ENCODE data around the gene ORAI2. TPM values are rescaled to one million over a fixed set of nuclear protein-coding genes. Genes with fewer than 3 reads are reported as not detected.

Gene ORAI2
- total RNA-seq, 1 donor from 2014 or later: 20.0 TPM

DNA sequence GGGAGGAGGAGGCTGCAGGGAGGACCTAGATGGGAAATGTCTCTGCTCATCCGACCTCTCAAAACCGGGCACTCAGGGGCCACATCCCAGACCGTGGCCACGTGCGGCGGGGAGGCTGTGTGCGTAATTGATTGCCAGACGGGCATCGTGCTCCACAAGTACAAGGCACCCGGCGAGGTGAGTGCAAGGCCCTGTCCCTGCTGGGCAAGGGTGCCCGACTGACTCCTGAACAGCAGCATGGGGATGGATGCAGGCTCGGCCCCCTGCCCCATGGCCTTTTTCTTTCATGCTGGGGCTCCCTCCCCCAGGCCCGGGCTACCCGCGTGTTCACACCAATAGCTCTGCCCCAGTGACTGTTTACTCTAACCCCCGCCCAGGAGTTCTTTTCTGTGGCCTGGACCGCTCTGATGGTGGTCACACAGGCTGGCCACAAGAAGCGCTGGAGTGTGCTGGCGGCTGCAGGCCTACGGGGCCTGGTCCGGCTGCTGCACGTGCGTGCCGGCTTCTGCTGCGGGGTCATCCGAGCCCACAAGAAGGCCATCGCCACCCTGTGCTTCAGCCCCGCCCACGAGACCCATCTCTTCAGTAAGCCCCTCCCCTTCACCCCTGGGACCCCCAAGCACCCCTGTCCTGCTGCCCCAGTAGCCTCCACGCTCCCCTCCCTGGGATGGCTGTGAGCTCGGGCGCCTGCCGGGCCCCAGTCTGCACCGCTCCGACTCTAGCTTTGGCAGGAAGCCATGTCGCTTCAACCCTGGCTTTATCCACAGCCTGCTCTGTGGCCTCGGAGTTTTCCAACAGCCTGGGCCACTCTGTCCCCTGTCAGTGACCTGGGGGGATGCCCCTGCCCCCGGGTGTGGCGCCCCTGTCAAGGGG is 35.3 kb downstream of the ORAI2 start:
- Histone ChIP-seq H3K4me3 (no peak overlapping the region), H3K4me1 (peaks cover 16% of the 10 kb centered on the region), H3K27me3 (no peaks in the 10 kb centered on the region), H3K36me3 (peaks cover 14% of the 10 kb centered on the region), H3K27ac (no peak overlapping the region), H3K9me3 (no peaks in the 10 kb centered on the region)
- intact Hi-C loops (cut with DNase I): loop anchor here (10.0 kb wide), 1 partner anchor 54 kb away; no protein-coding TSS in a partner anchor
- TF ChIP-seq, protein P1, sequence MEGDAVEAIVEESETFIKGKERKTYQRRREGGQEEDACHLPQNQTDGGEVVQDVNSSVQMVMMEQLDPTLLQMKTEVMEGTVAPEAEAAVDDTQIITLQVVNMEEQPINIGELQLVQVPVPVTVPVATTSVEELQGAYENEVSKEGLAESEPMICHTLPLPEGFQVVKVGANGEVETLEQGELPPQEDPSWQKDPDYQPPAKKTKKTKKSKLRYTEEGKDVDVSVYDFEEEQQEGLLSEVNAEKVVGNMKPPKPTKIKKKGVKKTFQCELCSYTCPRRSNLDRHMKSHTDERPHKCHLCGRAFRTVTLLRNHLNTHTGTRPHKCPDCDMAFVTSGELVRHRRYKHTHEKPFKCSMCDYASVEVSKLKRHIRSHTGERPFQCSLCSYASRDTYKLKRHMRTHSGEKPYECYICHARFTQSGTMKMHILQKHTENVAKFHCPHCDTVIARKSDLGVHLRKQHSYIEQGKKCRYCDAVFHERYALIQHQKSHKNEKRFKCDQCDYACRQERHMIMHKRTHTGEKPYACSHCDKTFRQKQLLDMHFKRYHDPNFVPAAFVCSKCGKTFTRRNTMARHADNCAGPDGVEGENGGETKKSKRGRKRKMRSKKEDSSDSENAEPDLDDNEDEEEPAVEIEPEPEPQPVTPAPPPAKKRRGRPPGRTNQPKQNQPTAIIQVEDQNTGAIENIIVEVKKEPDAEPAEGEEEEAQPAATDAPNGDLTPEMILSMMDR (IDR thresholded peaks at IDR 0.05): no peak
- DNase-seq (no peak), ATAC-seq (no peak)

DNA sequence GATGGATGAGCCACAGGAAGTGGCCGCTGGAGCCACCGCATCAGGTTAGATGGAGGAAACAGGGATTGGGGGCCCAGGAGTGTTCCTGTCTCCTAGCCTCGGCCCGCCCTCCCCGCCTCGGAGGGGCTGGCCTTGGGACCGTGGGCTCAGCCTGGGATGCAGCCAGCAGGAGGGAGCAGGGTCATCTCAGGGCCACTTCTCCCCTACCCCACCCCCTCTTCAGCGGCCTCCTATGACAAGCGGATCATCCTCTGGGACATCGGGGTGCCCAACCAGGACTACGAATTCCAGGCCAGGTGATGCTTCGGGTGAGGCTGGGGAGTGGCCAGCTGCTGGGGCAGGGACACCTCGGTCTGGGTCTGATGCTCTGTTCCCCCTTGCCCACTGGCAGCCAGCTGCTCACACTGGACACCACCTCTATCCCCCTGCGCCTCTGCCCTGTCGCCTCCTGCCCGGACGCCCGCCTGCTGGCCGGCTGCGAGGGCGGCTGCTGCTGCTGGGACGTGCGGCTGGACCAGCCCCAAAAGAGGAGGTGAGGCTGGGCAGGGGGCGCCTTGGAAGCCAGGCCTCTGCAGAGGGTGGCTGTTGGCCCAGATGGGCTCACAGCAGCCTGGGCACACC is 36.1 kb downstream of the ORAI2 start:
- peaks cover 11% of the 10 kb centered on the region for H3K4me1 ChIP-seq
- peaks cover 16% of the 10 kb centered on the region for H3K36me3 ChIP-seq

DNA sequence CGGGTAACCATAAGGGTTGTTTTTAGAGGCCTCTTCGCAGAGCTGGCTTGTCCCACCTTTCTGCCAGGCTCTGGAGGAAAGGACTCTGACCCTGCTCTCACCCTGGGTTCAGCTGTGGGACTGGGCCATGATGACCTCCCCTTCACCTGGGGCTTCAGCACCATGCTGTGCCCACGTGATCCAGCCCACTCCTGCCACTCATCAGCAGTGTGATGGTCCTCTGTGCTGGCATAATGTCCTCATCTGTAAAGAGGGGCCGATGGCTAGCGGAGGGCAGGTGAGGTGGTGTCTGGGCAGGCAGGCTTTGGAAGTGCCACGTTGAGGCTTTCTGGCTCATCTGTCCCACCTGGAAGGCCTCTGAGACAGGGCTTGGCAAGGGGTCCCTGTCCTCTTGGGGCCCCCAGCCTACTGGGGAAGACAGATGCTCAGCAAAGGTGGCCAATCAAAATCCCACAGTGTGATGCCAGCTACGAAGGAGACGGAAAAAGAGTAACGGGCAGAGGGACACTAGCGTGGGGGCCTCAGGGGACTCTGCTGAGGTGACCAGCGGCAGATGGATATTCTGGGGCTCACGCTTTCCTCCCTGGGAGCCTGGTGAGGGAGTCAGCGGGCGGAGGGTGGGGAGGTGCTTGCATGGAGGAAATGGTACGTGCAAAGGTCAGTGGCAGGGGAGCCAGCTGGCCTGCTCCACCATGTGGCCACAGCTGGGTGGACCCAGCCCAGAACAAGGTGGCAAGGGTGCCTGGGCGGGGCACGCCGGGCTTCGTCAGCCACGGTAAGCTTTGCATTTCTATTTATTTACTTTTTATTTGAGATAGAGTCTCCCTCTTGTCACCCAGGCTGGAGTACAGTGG is 36.8 kb downstream of the ORAI2 start:
- intact Hi-C loops (cut with DNase I): loop anchor here (10.0 kb wide), 1 partner anchor 55 kb away; no protein-coding TSS in a partner anchor
- DNase-seq (no peak), ATAC-seq (no peak)
- H3K9me3 ChIP-seq: no peaks in the 10 kb centered on the region
- H3K27me3 ChIP-seq: no peaks in the 10 kb centered on the region
- H3K4me3 ChIP-seq: no peak overlapping the region
- no peak overlapping the region for H3K27ac ChIP-seq
- H3K4me1 ChIP-seq: peaks cover 11% of the 10 kb centered on the region
- TF ChIP-seq, protein P1 (IDR thresholded peaks at IDR 0.05): no peak
- peaks cover 17% of the 10 kb centered on the region for H3K36me3 ChIP-seq

More for the DNA sequence above, 36.1 kb downstream of the ORAI2 start:
- no peak overlapping the region for H3K27ac ChIP-seq
- DNase-seq (no peak), ATAC-seq (no peak)
- intact Hi-C loops (cut with DNase I): loop anchor here (10.0 kb wide), 1 partner anchor 55 kb away; no protein-coding TSS in a partner anchor
- no peak overlapping the region for H3K4me3 ChIP-seq
- no peaks in the 10 kb centered on the region for H3K9me3 ChIP-seq
- TF ChIP-seq, protein P1 (IDR thresholded peaks at IDR 0.05): no peak
- H3K27me3 ChIP-seq: no peaks in the 10 kb centered on the region

DNA sequence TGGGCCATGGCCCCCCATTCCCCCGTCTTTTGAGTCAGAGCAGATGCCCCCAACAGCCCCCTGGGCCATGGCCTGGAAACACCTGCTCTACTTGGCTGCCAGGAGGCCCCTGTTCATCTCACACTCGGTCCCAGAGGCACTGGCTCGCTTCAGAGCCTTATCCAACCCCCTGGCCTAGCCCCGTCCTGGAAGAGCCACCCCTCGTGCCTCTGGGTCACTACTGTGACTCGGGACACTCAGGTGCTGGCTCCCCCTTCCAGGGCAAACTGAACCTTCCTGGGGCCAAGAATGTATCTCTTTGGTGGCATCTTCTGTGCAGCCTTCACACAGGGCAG is 38.4 kb downstream of the ORAI2 start:
- H3K4me3 ChIP-seq: no peak overlapping the region
- no peaks in the 10 kb centered on the region for H3K9me3 ChIP-seq
- H3K27me3 ChIP-seq: no peaks in the 10 kb centered on the region
- TF ChIP-seq, protein P1 (IDR thresholded peaks at IDR 0.05): no peak
- ATAC-seq (no peak), DNase-seq (no peak)
- no peak overlapping the region for H3K27ac ChIP-seq
- no peaks in the 10 kb centered on the region for H3K4me1 ChIP-seq
- H3K36me3 ChIP-seq: peaks cover 22% of the 10 kb centered on the region
- intact Hi-C loops (cut with DNase I): no loop called here
